Keratinocyte (primary cell): ENCODE measurements around the gene FOXA2.

ENCODE experiments used
- CTCF ChIP-seq, 3 experiments: IDR thresholded peaks in 1 of 3; conservative IDR thresholded peaks in 1 of 3; optimal IDR thresholded peaks in 1 of 3; 2 replicates in 2 of 3; 3 replicates in 1 of 3; pipeline versions ENCODE3 to v1.5.1; 2011; ENCODE audit warnings: low read length in 3 of 3, mild to moderate bottlenecking in 3 of 3, moderate library complexity in 2 of 3, control low read depth in 1 of 3, inconsistent platforms in 1 of 3; ENCODE audit not compliant: insufficient read depth in 2 of 3; ENCODE audit errors: extremely low read depth in 1 of 3
- EZH2 ChIP-seq: IDR thresholded peaks from one replicate; pipeline ENCODE4 v1.6.1; 2012; ENCODE audit warnings: inconsistent platforms, mild to moderate bottlenecking, low read length, moderate library complexity

GRCh38 chr20:22578221-22579118 lies 5.9 kb downstream of the FOXA2 start:
- peak; percentile 72 for TF ChIP-seq EZH2
- TF ChIP-seq CTCF (optimal IDR thresholded peaks at IDR 0.05 in 1 of 3, IDR thresholded peaks at IDR 0.05 in 1 of 3, conservative IDR thresholded peaks at IDR 0.05 in 1 of 3; ENCODE audit: extremely low read depth in 1 of 3, insufficient read depth in 2 of 3, low read length in 3 of 3): no peak
